ENCODE data around the gene GLDC.

The GLDC gene

DNA sequence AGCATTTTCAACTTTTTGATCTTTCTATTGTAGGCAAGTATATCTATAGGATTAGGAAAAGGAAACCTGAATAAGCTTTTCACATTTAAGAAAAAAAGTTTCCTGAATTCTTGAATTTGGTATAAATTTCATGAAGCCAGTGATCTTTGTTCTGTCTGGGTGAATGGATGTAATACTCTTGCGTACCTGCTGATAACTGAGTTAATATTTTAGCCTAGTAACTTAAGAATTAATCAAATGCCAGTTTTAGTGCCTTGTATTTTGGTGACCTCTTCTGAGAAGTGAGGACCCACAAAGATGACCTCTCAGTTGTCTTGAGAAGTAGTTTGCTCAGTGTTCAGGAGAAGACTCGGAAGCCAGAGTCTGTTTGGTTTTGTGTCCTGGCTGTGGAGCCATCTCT lies 154.7 kb downstream of the GLDC start:
- H3K27me3 ChIP-seq (ENCODE audit: insufficient read depth, poor library complexity, severe bottlenecking) = no peaks in the 10 kb centered on the region
- no peak overlapping the region for H3K4me3 ChIP-seq (replicated peaks; ENCODE audit: insufficient read depth, low read length)
- H3K27ac ChIP-seq (replicated peaks) = no peak overlapping the region
- DNase-seq (ENCODE audit: low read depth in 1 of 2, low spot score in 1 of 2) = no peak
- TF ChIP-seq, protein P1, sequence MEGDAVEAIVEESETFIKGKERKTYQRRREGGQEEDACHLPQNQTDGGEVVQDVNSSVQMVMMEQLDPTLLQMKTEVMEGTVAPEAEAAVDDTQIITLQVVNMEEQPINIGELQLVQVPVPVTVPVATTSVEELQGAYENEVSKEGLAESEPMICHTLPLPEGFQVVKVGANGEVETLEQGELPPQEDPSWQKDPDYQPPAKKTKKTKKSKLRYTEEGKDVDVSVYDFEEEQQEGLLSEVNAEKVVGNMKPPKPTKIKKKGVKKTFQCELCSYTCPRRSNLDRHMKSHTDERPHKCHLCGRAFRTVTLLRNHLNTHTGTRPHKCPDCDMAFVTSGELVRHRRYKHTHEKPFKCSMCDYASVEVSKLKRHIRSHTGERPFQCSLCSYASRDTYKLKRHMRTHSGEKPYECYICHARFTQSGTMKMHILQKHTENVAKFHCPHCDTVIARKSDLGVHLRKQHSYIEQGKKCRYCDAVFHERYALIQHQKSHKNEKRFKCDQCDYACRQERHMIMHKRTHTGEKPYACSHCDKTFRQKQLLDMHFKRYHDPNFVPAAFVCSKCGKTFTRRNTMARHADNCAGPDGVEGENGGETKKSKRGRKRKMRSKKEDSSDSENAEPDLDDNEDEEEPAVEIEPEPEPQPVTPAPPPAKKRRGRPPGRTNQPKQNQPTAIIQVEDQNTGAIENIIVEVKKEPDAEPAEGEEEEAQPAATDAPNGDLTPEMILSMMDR (IDR thresholded peaks at IDR 0.05; ENCODE audit: insufficient read depth, low read length) = no peak
- TF ChIP-seq, protein P2, sequence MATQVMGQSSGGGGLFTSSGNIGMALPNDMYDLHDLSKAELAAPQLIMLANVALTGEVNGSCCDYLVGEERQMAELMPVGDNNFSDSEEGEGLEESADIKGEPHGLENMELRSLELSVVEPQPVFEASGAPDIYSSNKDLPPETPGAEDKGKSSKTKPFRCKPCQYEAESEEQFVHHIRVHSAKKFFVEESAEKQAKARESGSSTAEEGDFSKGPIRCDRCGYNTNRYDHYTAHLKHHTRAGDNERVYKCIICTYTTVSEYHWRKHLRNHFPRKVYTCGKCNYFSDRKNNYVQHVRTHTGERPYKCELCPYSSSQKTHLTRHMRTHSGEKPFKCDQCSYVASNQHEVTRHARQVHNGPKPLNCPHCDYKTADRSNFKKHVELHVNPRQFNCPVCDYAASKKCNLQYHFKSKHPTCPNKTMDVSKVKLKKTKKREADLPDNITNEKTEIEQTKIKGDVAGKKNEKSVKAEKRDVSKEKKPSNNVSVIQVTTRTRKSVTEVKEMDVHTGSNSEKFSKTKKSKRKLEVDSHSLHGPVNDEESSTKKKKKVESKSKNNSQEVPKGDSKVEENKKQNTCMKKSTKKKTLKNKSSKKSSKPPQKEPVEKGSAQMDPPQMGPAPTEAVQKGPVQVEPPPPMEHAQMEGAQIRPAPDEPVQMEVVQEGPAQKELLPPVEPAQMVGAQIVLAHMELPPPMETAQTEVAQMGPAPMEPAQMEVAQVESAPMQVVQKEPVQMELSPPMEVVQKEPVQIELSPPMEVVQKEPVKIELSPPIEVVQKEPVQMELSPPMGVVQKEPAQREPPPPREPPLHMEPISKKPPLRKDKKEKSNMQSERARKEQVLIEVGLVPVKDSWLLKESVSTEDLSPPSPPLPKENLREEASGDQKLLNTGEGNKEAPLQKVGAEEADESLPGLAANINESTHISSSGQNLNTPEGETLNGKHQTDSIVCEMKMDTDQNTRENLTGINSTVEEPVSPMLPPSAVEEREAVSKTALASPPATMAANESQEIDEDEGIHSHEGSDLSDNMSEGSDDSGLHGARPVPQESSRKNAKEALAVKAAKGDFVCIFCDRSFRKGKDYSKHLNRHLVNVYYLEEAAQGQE (IDR thresholded peaks at IDR 0.05; ENCODE audit: insufficient replicate concordance, low read depth) = no peak
- TF ChIP-seq SPI1 (IDR thresholded peaks at IDR 0.05; ENCODE audit: borderline replicate concordance, low read depth) (no peak), GABPA (IDR thresholded peaks at IDR 0.05; ENCODE audit: low read depth) (no peak), POLR2AphosphoS5 (IDR thresholded peaks at IDR 0.05; ENCODE audit: low read depth) (no peak)

DNA sequence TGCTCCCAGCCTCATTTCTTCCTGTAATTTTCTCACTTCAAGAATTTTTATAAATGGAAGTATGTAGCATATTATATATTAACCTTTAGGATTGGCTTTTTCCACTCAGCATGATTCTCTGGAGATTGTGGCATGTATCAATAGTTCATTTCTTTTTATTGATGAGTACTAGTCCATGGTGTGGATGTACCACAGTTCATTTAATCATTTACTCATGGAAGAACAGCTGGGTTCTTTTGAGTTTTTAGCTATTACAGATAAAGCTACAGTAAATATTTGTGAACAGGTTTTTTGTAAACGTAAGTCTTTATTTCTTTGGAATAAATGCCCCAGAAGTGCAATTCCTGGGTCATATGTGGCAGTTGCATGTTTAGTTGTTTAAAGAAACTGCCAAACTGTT lies 156.4 kb downstream of the GLDC start:
- Histone ChIP-seq H3K27me3 (ENCODE audit: insufficient read depth, poor library complexity, severe bottlenecking) (no peaks in the 10 kb centered on the region), H3K27ac (replicated peaks) (no peak overlapping the region), H3K4me3 (replicated peaks; ENCODE audit: insufficient read depth, low read length) (no peak overlapping the region)
- TF ChIP-seq, protein P2 (IDR thresholded peaks at IDR 0.05; ENCODE audit: insufficient replicate concordance, low read depth) = no peak
- TF ChIP-seq POLR2AphosphoS5 (IDR thresholded peaks at IDR 0.05; ENCODE audit: low read depth) = no peak
- TF ChIP-seq GABPA (IDR thresholded peaks at IDR 0.05; ENCODE audit: low read depth) = no peak
- TF ChIP-seq SPI1 (IDR thresholded peaks at IDR 0.05; ENCODE audit: borderline replicate concordance, low read depth) = no peak
- TF ChIP-seq, protein P1 (IDR thresholded peaks at IDR 0.05; ENCODE audit: insufficient read depth, low read length) = no peak
- no peak for DNase-seq (ENCODE audit: low read depth in 1 of 2, low spot score in 1 of 2)

DNA sequence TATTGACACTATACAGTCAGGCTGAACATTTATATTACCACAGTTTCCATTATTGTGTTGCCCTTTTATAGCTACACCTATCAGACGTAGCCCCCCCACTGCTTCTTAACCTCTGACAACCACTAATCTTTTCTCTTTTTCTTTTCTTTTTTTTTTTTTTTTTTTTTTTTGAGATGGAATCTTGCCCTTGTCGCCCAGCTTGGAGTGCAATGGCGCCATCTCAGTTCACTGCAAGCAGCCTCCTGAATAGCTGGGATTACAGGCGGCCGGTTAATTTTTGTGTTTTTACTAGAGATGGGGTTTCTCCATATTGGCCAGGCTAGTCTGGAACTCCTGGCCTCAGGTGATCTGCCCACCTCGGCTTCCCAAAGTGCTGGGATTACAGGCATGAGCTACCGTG lies 157.1 kb downstream of the GLDC start:
- H3K27me3 ChIP-seq (ENCODE audit: insufficient read depth, poor library complexity, severe bottlenecking) = no peaks in the 10 kb centered on the region
- TF ChIP-seq GABPA (IDR thresholded peaks at IDR 0.05; ENCODE audit: low read depth) (no peak), SPI1 (IDR thresholded peaks at IDR 0.05; ENCODE audit: borderline replicate concordance, low read depth) (no peak), POLR2AphosphoS5 (IDR thresholded peaks at IDR 0.05; ENCODE audit: low read depth) (no peak)
- TF ChIP-seq, protein P1 (IDR thresholded peaks at IDR 0.05; ENCODE audit: insufficient read depth, low read length) = no peak
- TF ChIP-seq, protein P2 (IDR thresholded peaks at IDR 0.05; ENCODE audit: insufficient replicate concordance, low read depth) = no peak
- H3K27ac ChIP-seq (replicated peaks) = no peak overlapping the region
- no peak overlapping the region for H3K4me3 ChIP-seq (replicated peaks; ENCODE audit: insufficient read depth, low read length)
- DNase-seq (ENCODE audit: low read depth in 1 of 2, low spot score in 1 of 2) = no peak
